GM19467 (cell line): ENCODE measurements around the gene CCNC.

ENCODE experiments used
- ATAC-seq: cut with Tn5 transposase; IDR thresholded peaks from one replicate; pipeline ENCODE4 v1.9.1; 2021; ENCODE audit warnings: mild to moderate bottlenecking, moderate library complexity; ENCODE audit not compliant: unreplicated experiment

The CCNC gene

DNA sequence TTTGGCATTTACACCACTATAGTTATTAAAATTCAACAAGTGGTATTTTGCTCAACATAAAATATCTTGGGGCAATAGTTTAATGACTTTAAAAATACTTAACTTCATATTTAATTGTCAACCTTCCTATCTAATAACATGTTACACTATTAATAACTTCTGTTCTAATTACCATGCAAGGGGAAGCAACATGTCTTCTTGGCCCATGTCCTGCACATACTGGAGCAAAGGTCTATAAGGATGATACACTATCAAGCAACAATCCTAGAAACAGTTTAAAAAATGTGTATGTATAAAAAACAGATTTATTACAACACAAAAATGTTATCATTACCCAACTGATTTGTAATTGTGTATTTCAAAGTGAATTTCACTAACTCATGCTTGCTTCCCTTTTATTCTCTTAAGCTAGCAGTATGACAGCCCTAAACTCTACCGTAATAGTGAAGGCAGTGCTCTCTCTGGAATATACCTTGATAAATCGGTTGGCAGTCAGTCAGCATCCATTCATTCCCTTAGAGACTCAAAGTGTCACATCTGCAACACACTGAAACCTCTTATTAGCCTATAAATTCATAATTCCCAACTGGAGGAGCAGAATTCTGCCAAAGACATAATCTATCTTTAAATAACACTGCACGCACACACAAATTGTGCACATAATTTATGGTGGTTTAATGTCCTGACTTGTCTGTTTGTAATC lies 18.3 kb downstream of the CCNC start:
- no peak for ATAC-seq

DNA sequence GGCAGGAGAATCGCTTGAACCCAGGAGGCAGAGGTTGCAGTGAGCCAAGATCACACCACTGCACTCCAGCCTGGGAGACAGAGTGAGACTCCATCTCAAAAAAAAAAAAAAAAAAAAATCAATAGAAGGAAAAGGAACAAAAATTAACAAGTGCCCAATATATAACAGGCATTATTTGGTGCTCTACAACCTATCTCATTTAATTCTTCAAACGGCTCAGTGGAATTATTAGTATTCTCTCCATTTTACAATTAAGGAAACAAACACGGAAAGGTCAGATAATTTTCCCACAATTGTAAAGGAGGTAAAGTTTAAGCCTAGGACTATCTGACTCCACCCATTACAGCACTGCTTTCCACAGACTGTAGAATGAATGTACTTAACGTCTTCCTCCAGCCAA lies 19.8 kb downstream of the CCNC start:
- ATAC-seq: no peak

GRCh38 chr6:99547526-99547925 lies 20.9 kb downstream of the CCNC start:
- ATAC-seq: no peak

GRCh38 chr6:99545442-99545841 lies 23.0 kb downstream of the CCNC start:
- no peak for ATAC-seq

GRCh38 chr6:99543968-99544367 lies 24.5 kb downstream of the CCNC start:
- ATAC-seq: no peak

DNA sequence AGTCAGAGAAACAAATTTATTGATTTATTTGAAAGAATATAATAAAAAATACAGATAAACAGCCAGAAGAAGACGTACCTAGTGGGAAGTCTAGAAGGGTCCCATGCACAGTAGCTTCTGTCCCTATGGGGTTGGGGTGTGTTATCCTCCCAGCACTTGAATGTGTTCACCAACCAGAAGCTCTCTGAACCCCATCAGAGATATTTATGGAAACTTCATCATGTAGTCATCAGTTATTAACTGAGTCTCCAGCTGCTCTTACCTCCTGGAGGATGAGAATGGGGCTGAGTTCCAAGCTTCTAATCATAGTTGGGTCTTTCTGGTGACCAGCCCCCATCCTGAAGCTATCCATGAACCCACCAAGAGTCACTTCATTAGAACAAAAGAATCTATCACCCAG lies 37.8 kb downstream of the CCNC start:
- no peak for ATAC-seq

- no peak for ATAC-seq
Observed at GRCh38 chr6:99522531-99522930, 45.9 kb downstream of the CCNC start.

- peak; percentile 24 for ATAC-seq
Observed at GRCh38 chr6:99521633-99522151, 46.8 kb downstream of the CCNC start.

GRCh38 chr6:99520855-99521632 lies 47.4 kb downstream of the CCNC start:
- peak; percentile 97 for ATAC-seq

GRCh38 chr6:99519446-99519845 lies 49.0 kb downstream of the CCNC start:
- ATAC-seq: no peak

DNA sequence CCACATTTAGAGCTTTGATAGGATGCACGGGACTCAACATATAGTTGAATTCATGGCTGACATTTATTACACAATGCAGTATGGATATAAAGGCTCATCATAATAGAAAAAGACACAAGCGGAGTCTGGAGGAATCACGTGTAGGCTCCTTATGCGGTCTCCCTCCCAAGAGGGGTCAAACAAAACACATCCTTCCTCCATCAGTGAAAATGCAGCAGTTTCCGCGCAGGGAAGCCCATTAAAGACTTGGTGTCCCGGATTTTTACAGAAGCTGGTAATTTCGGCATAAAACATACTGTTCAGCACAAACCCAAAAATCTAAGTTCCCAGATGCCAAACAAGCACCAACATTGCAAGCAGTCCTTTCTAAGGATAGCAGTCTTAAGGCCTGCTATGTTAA lies 54.4 kb downstream of the CCNC start:
- no peak for ATAC-seq

- no peak for ATAC-seq
Observed at GRCh38 chr6:99512033-99512432, 56.4 kb downstream of the CCNC start.

GRCh38 chr6:99507648-99508047 lies 60.8 kb downstream of the CCNC start:
- no peak for ATAC-seq

GRCh38 chr6:99501762-99502161 lies 66.7 kb downstream of the CCNC start:
- ATAC-seq: no peak

GRCh38 chr6:99498421-99498820 lies 70.0 kb downstream of the CCNC start:
- no peak for ATAC-seq

DNA sequence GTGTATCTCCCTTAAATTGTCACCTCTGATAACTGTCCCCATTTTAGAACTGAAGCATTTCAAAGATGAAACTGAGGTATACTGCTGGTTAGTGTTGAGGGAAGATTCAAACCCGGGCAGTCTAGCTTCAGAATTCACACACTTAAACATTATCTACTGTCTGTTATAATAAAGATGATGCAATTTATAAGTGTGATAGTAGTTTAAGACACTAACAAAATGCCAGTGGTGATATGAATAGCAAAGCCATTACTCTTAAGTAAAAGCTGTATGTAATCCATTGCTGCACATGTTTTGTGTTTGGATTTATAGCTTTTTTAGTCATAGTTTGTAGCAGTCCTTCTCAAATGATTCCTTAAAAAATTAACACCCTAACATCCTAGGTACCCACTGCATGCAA lies 73.0 kb downstream of the CCNC start:
- no peak for ATAC-seq
